Measurements from ENCODE around the gene GABBR2.

GABBR2 gene

DNA sequence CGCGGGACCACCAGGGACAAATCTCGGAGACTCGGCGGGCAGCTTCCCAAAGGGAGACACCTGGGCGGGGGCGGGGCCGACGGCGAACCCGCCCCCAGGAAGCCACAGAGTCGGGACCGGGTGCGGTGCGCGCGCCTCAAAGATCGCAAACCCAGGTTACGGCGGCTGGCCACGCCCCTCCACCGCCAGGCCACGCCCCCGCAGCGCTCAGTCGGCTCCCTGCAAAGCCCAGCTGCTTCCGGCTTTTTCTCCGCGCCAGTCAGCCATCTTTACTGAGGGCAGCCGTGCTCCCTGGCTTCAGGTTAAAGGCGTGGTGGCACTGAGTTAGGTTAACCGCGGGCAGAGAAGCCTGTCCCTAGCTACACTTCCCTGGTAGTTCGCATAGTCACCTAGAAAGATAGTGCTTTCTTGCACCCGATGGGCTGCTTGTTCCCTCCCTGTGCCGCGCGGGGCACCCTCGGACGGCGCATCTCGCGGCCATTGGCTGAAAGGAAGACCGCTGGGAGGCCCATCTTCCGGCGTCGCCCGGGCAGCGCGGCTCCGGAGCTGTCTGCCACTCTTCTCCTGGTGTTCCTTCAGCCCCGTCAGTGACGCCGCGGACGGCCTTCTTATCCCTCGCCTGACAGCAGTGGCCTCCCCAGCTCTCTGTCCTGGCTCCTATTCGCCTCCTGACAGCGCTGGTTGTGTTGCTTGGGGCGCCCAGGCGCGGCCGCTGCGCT is 453.0 kb downstream of the GABBR2 start, which contains the start of gene TBC1D2:
TBC1D2 (minus strand) TSS at position 72 of the 719 bp plus-strand sequence. CDS start 108 bp downstream, outside the sequence.
- DNase-seq (ENCODE audit: low spot score): peak; percentile 96

DNA sequence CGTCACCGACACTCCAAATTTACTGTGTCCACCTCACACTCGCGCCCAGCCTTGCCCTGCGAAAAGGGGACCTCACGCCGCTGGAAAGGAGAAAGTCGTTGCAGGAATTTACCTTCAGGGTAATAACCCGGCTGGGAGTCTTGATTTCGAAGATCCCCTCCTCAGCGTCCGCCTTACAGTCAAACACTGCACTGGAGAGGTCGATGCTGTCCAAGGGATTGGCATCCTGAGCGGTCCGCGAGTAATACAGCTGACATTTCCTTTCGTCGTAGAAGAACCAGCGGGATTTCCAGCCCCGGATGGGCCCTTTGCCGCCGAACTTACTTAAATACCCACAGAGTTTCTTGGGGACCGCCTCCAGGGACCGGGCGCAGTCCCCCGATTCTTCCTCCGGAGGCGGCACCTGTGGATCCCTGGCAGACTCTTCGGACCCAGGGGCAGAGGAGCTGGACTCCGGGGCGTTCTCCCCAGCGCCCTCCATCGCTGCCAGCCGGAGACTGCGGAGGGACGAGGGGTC is 453.6 kb downstream of the GABBR2 start:
- no peak for DNase-seq (ENCODE audit: low spot score)

DNA sequence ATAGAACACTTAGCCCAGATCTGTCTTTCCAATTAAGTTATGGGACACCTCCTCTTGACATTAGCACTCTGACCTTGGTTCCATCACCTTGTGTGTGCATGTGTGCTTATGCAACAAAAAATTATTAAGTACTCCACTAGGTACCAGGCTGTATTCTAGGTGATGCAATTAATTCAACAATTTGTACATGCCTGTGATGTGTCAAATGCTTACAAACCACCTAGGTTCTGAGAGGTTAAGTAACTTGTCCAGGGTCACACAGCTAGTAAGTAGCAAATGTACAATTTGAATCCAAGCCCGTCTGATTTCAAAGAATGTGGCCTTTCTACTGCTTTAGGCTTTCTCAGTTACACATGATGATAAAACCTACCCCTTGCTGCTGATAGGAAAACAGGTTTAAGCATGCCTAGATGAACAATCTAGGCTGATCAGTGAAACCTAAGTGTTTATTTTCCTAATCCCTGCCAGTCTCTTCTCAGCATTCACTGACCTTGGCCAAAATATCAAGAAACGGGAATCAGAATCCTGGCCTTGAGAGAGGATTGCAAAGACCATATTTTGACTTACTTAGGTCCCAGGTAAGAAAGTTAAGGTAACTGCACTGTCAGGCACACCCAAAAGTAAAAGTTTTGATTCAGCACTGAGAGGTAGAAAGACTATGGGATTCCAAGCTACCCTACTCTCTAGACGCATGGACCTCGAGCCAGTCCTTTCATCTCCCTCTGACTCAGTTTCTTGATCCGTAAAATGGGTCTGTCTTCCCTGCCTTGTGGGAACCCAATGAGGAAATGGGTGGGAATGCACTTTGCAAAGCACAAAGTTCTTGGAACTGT is 454.3 kb downstream of the GABBR2 start:
- no peak for DNase-seq (ENCODE audit: low spot score)

DNA sequence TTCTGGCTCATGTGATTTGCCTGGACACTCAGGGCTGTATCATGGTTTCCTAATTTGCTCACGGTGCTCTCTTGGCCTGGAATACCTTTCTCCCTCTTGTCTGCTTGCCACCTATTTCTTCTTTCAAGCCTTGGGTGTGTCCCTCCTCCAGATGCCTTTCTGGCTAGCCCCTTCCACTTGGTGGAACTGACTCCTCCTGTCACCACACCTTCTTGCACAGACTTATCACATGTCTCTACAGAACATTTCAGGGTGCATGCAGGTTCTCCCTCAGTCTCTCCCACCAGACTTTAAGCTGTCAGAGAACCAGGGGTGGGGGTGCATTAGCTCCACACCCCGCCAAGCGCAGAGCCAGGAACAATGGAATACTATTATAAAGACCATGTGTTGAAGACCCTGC is 455.2 kb downstream of the GABBR2 start:
- DNase-seq (ENCODE audit: low spot score): no peak

DNA sequence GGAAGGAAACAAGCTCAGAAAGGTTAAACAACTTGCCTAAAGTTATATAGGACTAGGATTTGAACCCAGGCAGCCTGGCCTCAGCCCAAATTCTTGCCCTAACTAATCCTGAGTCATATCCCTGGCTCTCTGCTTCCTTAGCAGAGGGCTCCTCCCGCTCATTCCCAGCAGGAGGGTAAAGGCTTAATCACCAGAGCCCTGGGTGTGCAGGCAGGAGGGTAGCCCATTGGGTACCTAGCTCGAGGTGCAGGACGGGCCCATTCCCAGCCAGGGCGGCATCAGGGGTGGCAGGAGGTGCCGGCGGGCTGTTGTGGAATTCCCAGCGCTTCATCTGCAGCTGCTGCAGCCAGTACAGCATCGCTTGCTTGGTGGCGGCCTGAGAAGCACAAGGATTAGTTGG is 457.2 kb downstream of the GABBR2 start:
- DNase-seq (ENCODE audit: low spot score): no peak

DNA sequence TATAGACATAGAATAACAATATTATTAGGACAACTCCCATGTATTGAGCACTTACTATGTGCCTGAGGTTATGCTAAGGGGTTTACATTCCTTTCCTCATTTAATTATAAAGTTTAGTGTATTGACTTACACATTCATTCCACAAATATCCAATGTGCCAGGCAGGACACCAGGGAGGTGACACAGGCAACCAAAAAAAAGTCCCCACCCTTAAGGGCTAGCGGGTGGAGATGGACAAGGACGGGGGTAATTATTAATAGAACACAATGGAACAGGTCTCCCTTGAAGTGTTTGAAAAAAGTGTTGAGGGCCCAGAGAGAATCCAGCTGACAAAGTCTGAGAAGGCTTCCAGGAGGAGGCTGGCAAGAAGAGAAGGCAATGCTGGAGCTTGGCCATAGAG is 459.0 kb downstream of the GABBR2 start:
- DNase-seq (ENCODE audit: low spot score): no peak

DNA sequence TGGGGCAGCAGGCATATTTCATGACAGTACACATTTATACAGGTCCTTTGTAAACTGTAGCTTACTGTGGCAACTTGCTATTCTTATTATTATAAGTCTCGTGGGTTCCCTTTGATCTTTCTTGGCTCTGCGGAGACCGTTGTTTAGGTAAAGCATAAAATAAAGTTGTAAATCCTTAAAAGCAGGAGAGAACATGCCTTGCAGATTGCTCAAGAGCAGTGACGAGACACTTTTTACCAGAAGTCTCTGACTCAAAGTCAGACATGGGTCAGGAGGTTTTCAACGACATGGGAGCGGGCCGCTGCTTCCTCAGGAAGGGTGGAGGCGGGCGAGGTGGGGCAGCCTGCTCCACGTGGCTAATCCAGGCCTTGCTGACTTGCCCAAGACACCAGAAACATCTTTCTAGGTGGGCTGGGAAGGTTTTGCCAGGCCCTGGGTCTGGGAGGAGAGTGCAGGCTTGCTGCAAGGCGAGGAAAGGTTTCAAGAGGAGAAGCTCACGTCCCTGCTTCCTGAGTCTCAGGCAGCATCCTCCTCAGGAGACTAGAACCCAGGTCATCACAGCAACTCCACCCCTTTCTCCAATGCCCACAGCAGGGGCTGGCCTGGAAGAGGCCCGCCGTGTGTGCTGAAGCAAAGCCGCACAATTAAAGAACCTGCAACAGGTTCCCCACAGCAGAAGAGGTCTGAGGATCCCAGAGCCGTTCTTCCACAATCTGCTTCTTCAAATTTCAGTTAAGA is 459.8 kb downstream of the GABBR2 start:
- no peak for DNase-seq (ENCODE audit: low spot score)

DNA sequence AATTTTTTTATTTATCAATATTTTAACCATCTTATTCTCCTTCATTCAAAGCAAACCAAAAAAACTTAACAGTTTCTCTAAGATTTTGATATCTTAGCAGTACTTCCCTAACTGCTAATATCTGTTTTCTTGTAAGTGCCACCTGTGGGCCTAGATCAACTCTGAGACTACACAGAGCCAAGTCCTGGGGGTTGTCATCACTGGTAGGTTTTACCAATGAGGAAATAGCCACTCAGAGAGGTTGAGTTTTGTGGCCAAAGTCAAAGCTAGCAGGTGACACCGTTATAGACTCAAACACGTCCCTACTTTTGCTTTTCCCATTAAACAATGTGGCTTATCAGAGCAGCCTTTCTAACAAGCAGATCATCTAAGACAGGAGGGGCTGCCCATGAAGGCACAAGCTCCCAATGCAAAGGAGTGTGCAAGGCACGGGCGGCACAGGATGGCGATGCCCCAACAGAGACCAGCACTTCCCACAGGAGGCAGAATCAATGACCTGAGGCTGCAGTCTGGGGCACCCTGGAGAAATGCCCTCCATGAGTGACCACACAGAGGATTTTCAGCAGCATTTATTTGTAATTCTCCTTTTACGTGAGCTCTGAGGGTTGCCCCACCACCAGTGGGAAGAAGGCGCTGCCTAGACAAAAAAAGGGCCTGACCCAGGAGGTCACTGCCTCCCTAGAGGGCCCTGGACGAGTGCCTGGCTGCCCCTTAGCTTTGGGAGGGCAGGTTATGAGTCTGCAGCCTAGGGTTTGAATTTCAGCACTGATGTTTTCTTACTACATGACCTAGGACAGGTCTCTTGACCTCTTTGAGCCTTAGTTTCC is 460.7 kb downstream of the GABBR2 start:
- no peak for DNase-seq (ENCODE audit: low spot score)

DNA sequence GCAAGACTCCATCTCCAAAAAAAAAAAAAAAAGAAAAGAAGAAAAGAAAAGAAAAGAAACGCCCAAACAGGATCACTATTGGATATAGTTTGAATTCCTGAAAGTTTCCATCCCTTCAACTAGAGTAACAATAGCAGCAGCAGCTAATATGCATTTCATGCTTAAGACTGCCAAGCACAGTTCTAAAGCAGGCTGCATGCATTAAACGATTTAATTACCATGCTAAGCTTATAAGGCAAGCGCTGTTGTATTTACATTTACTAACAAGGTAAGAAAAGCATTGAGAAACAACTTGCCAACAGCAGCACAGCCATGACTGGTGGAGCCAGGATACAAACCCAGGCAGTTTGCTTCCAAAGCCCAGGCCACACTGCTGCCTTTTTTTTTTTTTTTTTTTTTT is 466.3 kb downstream of the GABBR2 start:
- DNase-seq (ENCODE audit: low spot score): no peak

DNA sequence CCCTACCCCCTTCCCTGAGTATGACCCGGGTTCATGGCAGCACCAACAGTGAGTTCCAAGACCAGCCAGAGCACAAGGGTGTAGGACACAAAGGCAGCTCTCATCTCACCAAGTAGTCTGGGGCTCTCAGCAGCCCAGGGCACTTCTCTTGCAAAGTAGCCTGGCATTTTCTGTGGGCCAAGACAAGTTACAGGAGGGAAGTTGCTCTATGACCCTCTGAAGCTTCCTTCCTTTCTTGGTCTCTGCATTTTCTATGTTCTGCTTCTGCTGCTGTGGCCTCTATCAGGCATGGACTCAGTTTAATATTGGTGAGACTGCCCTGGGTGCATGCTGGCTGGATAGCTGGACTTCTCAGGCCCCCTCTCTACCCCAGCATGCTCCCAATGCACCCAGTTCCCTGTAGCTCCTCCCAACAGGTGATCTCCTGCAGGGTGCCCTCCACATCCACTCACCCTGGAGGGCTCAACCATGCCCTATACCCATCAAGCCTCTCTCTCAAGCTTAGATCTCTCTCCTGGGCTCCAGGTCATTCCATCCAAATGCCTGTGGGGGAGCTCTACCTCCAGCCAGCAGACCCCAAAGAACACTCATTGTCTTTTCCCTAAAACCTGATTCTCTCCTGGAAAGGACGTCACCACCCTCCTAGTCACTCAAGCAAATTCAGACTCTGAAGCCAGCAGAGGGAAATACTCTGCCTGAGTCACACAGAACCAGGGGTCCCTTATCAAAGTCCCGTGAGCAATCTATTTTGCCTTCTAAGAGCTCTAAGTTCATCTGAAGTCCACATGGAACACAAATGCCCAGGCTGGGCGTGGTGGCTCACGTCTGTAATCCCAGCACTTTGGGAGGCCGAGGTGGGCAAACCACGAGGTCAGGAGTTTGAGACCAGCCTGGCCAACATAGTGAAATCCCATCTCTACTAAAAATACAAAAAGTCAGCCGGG is 467.1 kb downstream of the GABBR2 start:
- DNase-seq (ENCODE audit: low spot score): no peak

DNA sequence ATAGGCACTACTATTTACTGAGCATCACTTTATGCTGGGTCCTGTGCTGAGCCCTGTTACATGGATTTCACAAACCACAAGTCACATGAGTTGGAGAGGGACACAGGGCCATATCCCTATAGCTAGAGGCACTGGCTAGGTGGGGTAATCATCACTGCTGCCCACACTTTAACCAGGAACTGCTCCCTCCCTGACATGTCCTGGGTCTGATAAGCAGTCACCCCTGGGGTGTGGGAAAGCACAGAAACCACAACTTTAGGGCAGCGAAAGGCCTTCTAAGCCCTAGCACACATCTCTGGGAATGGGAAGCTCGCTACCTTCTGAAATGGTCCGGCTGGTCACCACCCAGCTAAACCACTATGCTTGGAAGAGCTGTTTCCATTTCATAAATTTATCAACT is 468.3 kb downstream of the GABBR2 start:
- peak; percentile 18 for DNase-seq (ENCODE audit: low spot score)

All from hematopoietic multipotent progenitor cell treated with erythropoietin and hydrocortisone succinate and interleukin-3 and kit ligand, for 15 days (in vitro differentiated cells).